BE2C (cell line): ENCODE results near the gene LGI2.

Source experiments
- DNase-seq: peaks from one replicate; pipeline ENCODE4 v3.0.0-alpha.2; 2020
- H3K27me3 ChIP-seq: fragments of 250-450 bp; sonication (Bioruptor Pico); 2 replicates; pipeline ENCODE4 v1.5.1; 2020; ENCODE audit warnings: mild to moderate bottlenecking
- H3K36me3 ChIP-seq: fragments of 250-450 bp; sonication (Bioruptor Pico); 2 replicates; pipeline ENCODE4 v1.5.1; 2020; ENCODE audit warnings: mild to moderate bottlenecking
- H3K4me1 ChIP-seq: fragments of 250-450 bp; sonication (Bioruptor Pico); 2 replicates; pipeline ENCODE4 v1.5.1; 2020
- H3K4me3 ChIP-seq: 2 replicates; pipeline ENCODE4 v1.5.1; 2011; ENCODE audit warnings: low read depth, low read length
- H3K9me3 ChIP-seq: fragments of 250-450 bp; sonication (Bioruptor Pico); 2 replicates; pipeline ENCODE4 v1.5.1; 2020
- CTCF ChIP-seq: IDR thresholded peaks from 2 replicates; pipeline ENCODE4 v1.5.1; 2012; ENCODE audit warnings: mild to moderate bottlenecking, low read depth, low read length

The LGI2 gene

GRCh38 chr4:25062098-25062497, 31.4 kb upstream of the LGI2 start:
- no peak overlapping the region for H3K4me3 ChIP-seq
- DNase-seq: no peak
- TF ChIP-seq CTCF: no peak
- H3K36me3 ChIP-seq: no peaks in the 10 kb centered on the region
- H3K9me3 ChIP-seq: no peaks in the 10 kb centered on the region; the same call in 1 of the 2 replicates
- no peaks in the 10 kb centered on the region for H3K27me3 ChIP-seq
- H3K4me1 ChIP-seq: no peaks in the 10 kb centered on the region

GRCh38 chr4:25061602-25062001, 30.9 kb upstream of the LGI2 start:
- no peaks in the 10 kb centered on the region; the same call in 1 of the 2 replicates for H3K9me3 ChIP-seq
- no peak overlapping the region for H3K4me3 ChIP-seq
- H3K27me3 ChIP-seq: no peaks in the 10 kb centered on the region
- H3K4me1 ChIP-seq: no peaks in the 10 kb centered on the region
- DNase-seq: no peak
- no peak for TF ChIP-seq CTCF
- no peaks in the 10 kb centered on the region for H3K36me3 ChIP-seq

DNA sequence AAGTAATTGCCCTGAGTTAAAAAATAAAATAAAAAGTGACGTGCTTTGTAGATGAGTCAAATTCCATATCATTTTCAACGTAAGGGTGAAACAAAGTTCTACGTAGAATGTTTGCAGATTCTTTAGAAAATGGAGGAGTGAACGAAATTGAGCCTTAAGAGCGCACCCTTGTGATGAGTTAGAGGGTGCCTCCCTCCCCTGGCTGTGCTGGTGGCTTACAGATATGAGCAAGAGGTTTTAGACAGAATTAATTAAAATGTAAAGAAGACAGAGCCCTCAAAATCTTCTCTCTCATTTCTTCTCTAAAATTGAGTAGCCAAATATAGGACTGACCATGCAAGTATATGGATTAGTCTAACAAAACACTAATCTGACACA, 30.2 kb upstream of the LGI2 start:
- H3K4me3 ChIP-seq: no peak overlapping the region
- no peak for DNase-seq
- no peaks in the 10 kb centered on the region; the same call in 1 of the 2 replicates for H3K9me3 ChIP-seq
- H3K27me3 ChIP-seq: no peaks in the 10 kb centered on the region
- H3K36me3 ChIP-seq: no peaks in the 10 kb centered on the region
- no peak for TF ChIP-seq CTCF
- H3K4me1 ChIP-seq: no peaks in the 10 kb centered on the region

DNA sequence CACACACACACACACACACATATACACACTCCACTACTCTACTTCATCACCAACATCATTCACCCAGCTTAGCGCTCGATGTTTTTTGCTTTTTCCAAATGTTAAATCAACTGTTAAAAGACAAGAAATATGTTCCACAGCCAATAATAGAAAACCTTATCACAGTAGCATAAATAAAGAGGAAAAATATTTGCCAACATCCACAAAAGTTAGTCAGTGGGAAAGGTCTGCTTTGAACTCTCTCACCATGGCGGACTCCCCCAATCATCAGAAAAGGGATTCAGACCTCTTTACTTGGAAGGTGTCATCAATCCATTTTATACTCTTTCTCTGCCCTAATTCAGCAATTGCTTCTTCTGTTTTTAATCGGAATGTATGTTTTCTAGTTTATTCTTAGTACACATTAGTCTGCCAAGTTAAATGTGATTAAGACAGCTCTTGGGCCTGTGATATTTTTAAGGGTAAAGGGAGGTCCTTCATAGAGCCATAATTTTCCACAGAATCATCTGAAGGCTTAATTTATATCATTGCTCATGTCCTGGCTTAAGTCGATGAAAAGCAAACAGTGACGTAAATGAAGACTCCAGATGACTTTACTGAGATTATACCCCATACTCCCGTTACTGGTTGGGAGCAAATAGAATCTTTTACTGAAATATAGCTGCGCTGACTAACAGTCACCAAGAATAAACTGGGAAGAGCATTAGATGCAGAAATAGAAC, 29.7 kb upstream of the LGI2 start:
- DNase-seq: no peak
- H3K4me1 ChIP-seq: no peaks in the 10 kb centered on the region
- no peak for TF ChIP-seq CTCF
- no peak overlapping the region for H3K4me3 ChIP-seq
- no peaks in the 10 kb centered on the region for H3K36me3 ChIP-seq
- no peaks in the 10 kb centered on the region for H3K27me3 ChIP-seq
- no peaks in the 10 kb centered on the region; the same call in 1 of the 2 replicates for H3K9me3 ChIP-seq

DNA sequence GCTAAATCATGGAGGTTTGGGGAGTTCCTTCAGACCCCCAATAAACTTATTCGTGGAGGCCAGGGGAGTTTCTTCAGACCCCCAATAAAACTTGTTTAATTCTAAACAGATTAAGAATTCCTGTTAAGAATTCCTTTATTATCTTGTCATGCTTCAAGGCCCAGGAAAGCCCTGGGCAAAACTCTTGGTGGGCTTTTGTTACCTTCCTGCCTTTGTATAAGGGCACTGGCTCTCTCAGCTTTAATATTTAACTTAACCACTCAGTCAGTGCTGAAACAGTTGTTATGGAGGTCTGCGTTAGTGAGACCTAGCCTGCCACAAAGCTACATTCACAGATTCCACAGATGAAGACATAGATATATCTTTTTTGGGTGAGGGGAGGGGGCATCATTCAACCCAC, 29.0 kb upstream of the LGI2 start:
- no peak overlapping the region for H3K4me3 ChIP-seq
- no peaks in the 10 kb centered on the region for H3K4me1 ChIP-seq
- H3K36me3 ChIP-seq: no peaks in the 10 kb centered on the region
- TF ChIP-seq CTCF: no peak
- no peaks in the 10 kb centered on the region for H3K27me3 ChIP-seq
- no peaks in the 10 kb centered on the region; the same call in 1 of the 2 replicates for H3K9me3 ChIP-seq
- no peak for DNase-seq

DNA sequence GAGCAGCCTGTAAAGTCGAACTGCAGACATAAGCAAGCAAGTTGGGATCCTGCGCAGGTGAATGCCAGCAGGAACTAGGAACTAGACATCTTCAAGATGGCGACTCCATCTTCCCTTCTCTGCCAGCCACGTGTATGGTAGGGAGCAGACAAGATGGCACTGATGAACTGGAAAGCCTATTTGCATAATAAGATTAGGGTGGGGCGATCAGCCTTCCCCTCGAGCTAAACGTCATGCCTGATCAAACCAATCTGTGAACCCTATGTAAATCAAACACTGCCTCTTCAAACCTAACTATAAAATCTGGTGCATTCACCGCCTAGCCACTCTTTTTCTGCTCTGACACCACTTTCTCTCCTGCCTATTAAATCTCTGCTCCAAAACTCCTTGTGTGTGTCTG, 28.1 kb upstream of the LGI2 start:
- Histone ChIP-seq H3K9me3 (no peaks in the 10 kb centered on the region; the same call in 1 of the 2 replicates), H3K4me1 (no peaks in the 10 kb centered on the region), H3K36me3 (no peaks in the 10 kb centered on the region), H3K4me3 (no peak overlapping the region), H3K27me3 (no peaks in the 10 kb centered on the region)
- no peak for TF ChIP-seq CTCF
- DNase-seq: peak; percentile 48
